A549 (cell line): ENCODE measurements around the gene ABCC2. TPM values are rescaled to one million over a fixed set of nuclear protein-coding genes. Genes with fewer than 3 reads are reported as not detected.

Experiments
- ATAC-seq, 2 experiments: fragments of 200-7000 bp in 1 of 2; fragments of >200 bp in 1 of 2; cut with Nextera tagmentation in 1 of 2; cut with Tn5 transposase in 1 of 2; 3 replicates each; pipeline versions ENCODE4 v1.8.0 to v1.9.1; 2018 to 2020; ENCODE audit warnings: mild to moderate bottlenecking in 1 of 2, moderate library complexity in 1 of 2
- CTCF ChIA-PET: fragments of 300-600 bp; sonication (Branson Sonifier 250); formaldehyde crosslinking; extraction: SDS; loops from one replicate; lab custom pipeline; 2021; ENCODE audit warnings: antibody characterized with exemption, inconsistent platforms; lab: Yijun Ruan, JAX
- POLR2A ChIA-PET: fragments of 350-600 bp; formaldehyde crosslinking; extraction: SDS; loops from one replicate; lab custom pipeline; 2021; ENCODE audit warnings: antibody characterized with exemption, inconsistent platforms; lab: Yijun Ruan, JAX
- DNase-seq, 2 experiments: peaks; one replicate each; pipeline versions ENCODE4 v3.0.0 to v3.0.0-alpha.2; 2011 to 2016; ENCODE audit warnings: low read depth in 1 of 2, low spot score in 1 of 2
- FAIRE-seq: peaks from 2 replicates; lab custom pipeline; 2011; peaks lifted over from hg19 to GRCh38; lab: Jason Lieb, UNC
- H3K27ac ChIP-seq, 2 experiments: fragments of >200 bp; sonication (Bioruptor Twin); formaldehyde crosslinking; 3 replicates each; pipeline ENCODE4 v1.5.1; 2016 to 2017
- H3K4me1 ChIP-seq: fragments of >200 bp; sonication (Bioruptor Twin); formaldehyde crosslinking; 3 replicates; pipeline ENCODE4 v1.6.1; 2016
- H3K4me2 ChIP-seq: fragments of >200 bp; sonication (Bioruptor Twin); formaldehyde crosslinking; 3 replicates; pipeline ENCODE4 v1.6.1; 2016
- H3K4me3 ChIP-seq: fragments of >200 bp; sonication (Bioruptor Twin); formaldehyde crosslinking; 3 replicates; pipeline ENCODE4 v1.5.1; 2016
- H3K9me3 ChIP-seq: fragments of >200 bp; sonication (Bioruptor Twin); formaldehyde crosslinking; 3 replicates; pipeline ENCODE4 v1.6.1; 2016
- CBX2 ChIP-seq: fragments of 200-600 bp; sonication (generic); IDR thresholded peaks from 2 replicates; pipeline ENCODE4 v1.6.1; 2016; ENCODE audit warnings: low read depth, mild to moderate bottlenecking, borderline replicate concordance
- CHD2 ChIP-seq: fragments of 150-350 bp; IDR thresholded peaks from 2 replicates; pipeline ENCODE4 v1.6.1; 2014; ENCODE audit warnings: low read length; ENCODE audit not compliant: partially characterized antibody
- CHD4 ChIP-seq: fragments of 200-600 bp; sonication (generic); IDR thresholded peaks from 2 replicates; pipeline ENCODE4 v1.6.1; 2016; ENCODE audit warnings: antibody characterized with exemption, mild to moderate bottlenecking, borderline replicate concordance
- EHF ChIP-seq: fragments of 250-450 bp; sonication (Bioruptor Pico); IDR thresholded peaks from 2 replicates; pipeline ENCODE4 v1.5.0; 2020; ENCODE audit warnings: mild to moderate bottlenecking
- ELK1 ChIP-seq: fragments of 150-350 bp; IDR thresholded peaks from 2 replicates; pipeline ENCODE4 v1.6.1; 2014; ENCODE audit warnings: low read depth, mild to moderate bottlenecking, low read length
- FOSL2 ChIP-seq, 2 experiments: fragments of 450-650 bp in 1 of 2; fragments of >200 bp in 1 of 2; sonication (Bioruptor Twin) in 1 of 2; formaldehyde crosslinking; IDR thresholded peaks; 2 replicates each; pipeline versions ENCODE4 v1.5.0 to v1.6.1; 2016 to 2020; ENCODE audit warnings: mild to moderate bottlenecking in 1 of 2, moderate library complexity in 1 of 2
- FOXS1 ChIP-seq: fragments of 250-450 bp; sonication (Bioruptor Pico); IDR thresholded peaks from 2 replicates; pipeline ENCODE4 v1.5.0; 2020; ENCODE audit warnings: mild to moderate bottlenecking, moderate library complexity
- JUN ChIP-seq, 2 experiments: fragments of >200 bp; sonication (Bioruptor Twin); formaldehyde crosslinking; IDR thresholded peaks; 2 replicates in 1 of 2; 3 replicates in 1 of 2; pipeline ENCODE4 v1.6.1; 2016 to 2017
- JUNB ChIP-seq: fragments of >200 bp; sonication (Bioruptor Twin); formaldehyde crosslinking; IDR thresholded peaks from 2 replicates; pipeline ENCODE4 v1.6.1; 2016
- MAFK ChIP-seq: fragments of 450-650 bp; IDR thresholded peaks from 2 replicates; pipeline ENCODE4 v1.6.1; 2014; ENCODE audit not compliant: partially characterized antibody
- POLR2AphosphoS2 ChIP-seq: conservative IDR thresholded peaks from 2 replicates; pipeline ENCODE4 v1.6.1; 2012; ENCODE audit warnings: low read length, improper control_type of control experiment, inconsistent platforms
- RARB ChIP-seq: fragments of 250-450 bp; sonication (Bioruptor Pico); IDR thresholded peaks from 2 replicates; pipeline ENCODE4 v1.8.0; 2021; ENCODE audit warnings: mild to moderate bottlenecking, moderate library complexity
- ZNF302 ChIP-seq: fragments of 250-450 bp; sonication (Bioruptor Pico); IDR thresholded peaks from 2 replicates; pipeline ENCODE4 v1.9.0; 2021; ENCODE audit warnings: inconsistent platforms, mild to moderate bottlenecking, moderate library complexity
- WGBS: methylation state at CpG from one replicate; pipeline ENCODE4 v1.1.6; 2017; ENCODE audit errors: missing lambda C conversion rate; 5-methylcytosine and 5-hydroxymethylcytosine counted together
- polyA plus RNA-seq, 4 experiments: library from polyadenylated mRNA; depleted of rRNA in 3 of 4; stranded (reverse); fragments of >200 nt; fragmentation: RNase III in 1 of 4; extraction: RNeasy Plus Mini Kit Qiagen cat#74134 plus additional on column Dnase treatment in 1 of 4; gene quantifications; 2 replicates in 3 of 4; 3 replicates in 1 of 4; pipeline ENCODE4 v1.2.3, GENCODE V29; 2011 to 2017

Gene ABCC2
- polyA plus RNA-seq, 2 of the 4 experiments (the other 2 are of a cell fraction), result 192 to 369 TPM

DNA sequence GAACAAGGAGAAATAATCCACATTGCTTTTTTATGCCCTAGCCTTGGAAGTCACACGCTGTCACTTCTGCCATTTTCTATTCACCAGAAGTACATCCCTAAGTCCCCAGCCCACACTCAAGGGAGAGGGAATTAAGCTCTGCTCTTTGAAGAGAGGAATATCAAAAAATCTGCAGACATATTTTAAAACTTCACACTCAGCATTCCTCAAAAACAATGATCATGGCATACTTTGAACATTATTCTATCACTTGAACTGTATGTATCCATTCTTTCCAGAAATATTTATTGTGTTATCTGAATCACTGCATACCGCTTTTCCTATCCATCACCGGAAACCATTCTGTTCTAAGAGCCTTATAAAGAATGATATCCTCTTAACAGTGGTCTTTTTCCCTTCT is 9.4 kb downstream of the ABCC2 start:
- Histone ChIP-seq H3K4me3 (no peak overlapping the region), H3K4me1 (peaks cover 65% of the 10 kb centered on the region), H3K9me3 (no peaks in the 10 kb centered on the region), H3K27ac (0 out of 6 replicates have a peak overlapping the region, but pooled peaks of 1 of the 2 experiments have one; percentile 2), H3K4me2 (peak overlapping the region; percentile 31)
- WGBS, result 65% methylated on average over 3 of the region's 3 CpGs
- CTCF ChIA-PET, result interaction anchor here (1.8 to 4.1 kb wide), 3 partner anchors 15 to 59 kb away, joined by 5 to 21 read pairs (median 6); partner anchors contain the start of genes COX15 and CUTC
- DNase-seq (no peak), FAIRE-seq (peak; percentile 13), ATAC-seq (no peak; a peak in 1 of 6 replicates)
- TF ChIP-seq MAFK, result peak; percentile 56
- no peak for TF ChIP-seq CBX2
- POLR2A ChIA-PET, result interaction anchor here (1.3 to 2.1 kb wide), 2 partner anchors 9 to 59 kb away, joined by 3 to 11 read pairs; partner anchors contain the start of genes ABCC2, COX15 and CUTC

- FAIRE-seq, result no peak
- no peak for TF ChIP-seq RARB
- no peak for TF ChIP-seq ELK1
- peak; percentile 59 for TF ChIP-seq MAFK
- no peak for TF ChIP-seq FOSL2 (IDR thresholded peaks at IDR 0.05)
- TF ChIP-seq FOSL2 (CRISPR knock-in tag; IDR thresholded peaks at IDR 0.05), result peak; percentile 56
- no peak for TF ChIP-seq EHF (CRISPR knock-in tag)
- POLR2A ChIA-PET, result interaction anchor here (2.1 kb wide), 1 partner anchor 61 kb away, joined by 11 read pairs; the partner anchor contains the start of genes COX15 and CUTC
- Histone ChIP-seq H3K4me3 (no peak overlapping the region), H3K4me2 (no peak overlapping the region), H3K4me1 (peaks cover 48% of the 10 kb centered on the region), H3K27ac (no peak overlapping the region), H3K9me3 (no peaks in the 10 kb centered on the region)
- CTCF ChIA-PET, result interaction anchor here (0.9 to 4.1 kb wide), 4 partner anchors 16 to 61 kb away, joined by 3 to 21 read pairs (median 4); partner anchors contain the start of genes COX15 and CUTC
- WGBS, result 91% methylated on average over 4 of the region's 4 CpGs
- ATAC-seq, result no peak
- DNase-seq, result no peak
These were observed 11.4 kb downstream of the ABCC2 start for GRCh38 chr10:99793819-99794218.

GRCh38 chr10:99796928-99797327 is 14.5 kb downstream of the ABCC2 start:
- no peak for DNase-seq
- no peak overlapping the region for H3K4me3 ChIP-seq
- POLR2A ChIA-PET, result interaction anchor here (3.2 kb wide), 1 partner anchor 64 kb away, joined by 14 read pairs; the partner anchor contains the start of genes COX15 and CUTC
- FAIRE-seq, result no peak
- peaks cover 18% of the 10 kb centered on the region for H3K4me1 ChIP-seq
- TF ChIP-seq JUN (IDR thresholded peaks at IDR 0.05), result 0 out of 5 replicates have a peak, but pooled peaks of 1 of the 2 experiments have one; percentile 11
- no peak for TF ChIP-seq JUNB
- no peak for TF ChIP-seq FOSL2 (IDR thresholded peaks at IDR 0.05)
- no peak for TF ChIP-seq FOSL2 (CRISPR knock-in tag; IDR thresholded peaks at IDR 0.05)
- TF ChIP-seq POLR2AphosphoS2, result peak; percentile 28; the same call in 1 of the 2 replicates
- TF ChIP-seq, all 56 proteins: peak for 2
- ATAC-seq, result no peak
- H3K9me3 ChIP-seq, result no peaks in the 10 kb centered on the region
- CTCF ChIA-PET, result interaction anchor here (1.0 to 1.7 kb wide), 3 partner anchors 9 to 86 kb away, joined by 5 to 6 read pairs (median 5); no protein-coding TSS in a partner anchor
- H3K4me2 ChIP-seq, result no peak overlapping the region
- 95% methylated on average over 6 of the region's 6 CpGs for WGBS
- peak overlapping the region in 1 of 2 experiments; percentile 9; a peak in 1 of 6 replicates for H3K27ac ChIP-seq

DNA sequence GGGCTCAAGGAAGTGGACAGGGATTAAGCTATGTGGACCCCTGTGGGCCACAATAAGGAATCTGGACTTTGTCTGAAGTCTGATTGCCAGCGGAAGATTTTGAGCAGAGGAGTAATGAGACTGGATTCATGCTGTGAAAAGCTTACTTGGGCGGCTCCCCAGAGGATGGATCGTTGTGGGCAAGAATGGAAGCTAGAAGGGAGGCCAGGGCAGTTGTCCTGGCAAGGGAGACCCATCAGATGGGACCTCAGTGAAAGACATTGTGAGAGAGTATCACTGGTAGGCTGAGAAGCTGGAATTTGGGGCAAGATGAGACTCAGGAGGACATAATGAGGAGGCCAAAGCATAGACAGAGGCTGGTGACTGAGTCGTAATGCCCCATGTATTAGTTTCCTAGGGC is 15.6 kb downstream of the ABCC2 start:
- CTCF ChIA-PET, result interaction anchor here (1.0 to 1.7 kb wide), 7 partner anchors 10 to 87 kb away, joined by 3 to 6 read pairs (median 5); partner anchors contain the start of genes COX15 and CUTC
- peaks cover 9% of the 10 kb centered on the region; the same call in 2 of the 3 replicates for H3K4me1 ChIP-seq
- peak overlapping the region in 1 of 2 experiments; percentile 41; a peak in 2 of 6 replicates for H3K27ac ChIP-seq
- H3K4me2 ChIP-seq, result no peak overlapping the region
- H3K4me3 ChIP-seq, result no peak overlapping the region
- POLR2A ChIA-PET, result interaction anchor here (1.0 to 3.2 kb wide), 2 partner anchors 34 to 65 kb away, joined by 3 to 14 read pairs; partner anchors contain the start of genes COX15 and CUTC
- no peak for TF ChIP-seq CHD2
- TF ChIP-seq CHD4, result no peak
- TF ChIP-seq POLR2AphosphoS2, result peak; percentile 56; the same call in 1 of the 2 replicates
- no peak for TF ChIP-seq FOXS1 (CRISPR knock-in tag)
- no peak for TF ChIP-seq ZNF302 (CRISPR knock-in tag)
- ATAC-seq (no peak; a peak in 3 of 6 replicates), DNase-seq (no peak), FAIRE-seq (no peak)
- H3K9me3 ChIP-seq, result no peaks in the 10 kb centered on the region
- 95% methylated on average over 4 of the region's 4 CpGs for WGBS
